ENCODE measurements around the gene CETN2.
"Not testable (repeated sequence)": the region's sequence is repeated elsewhere in the genome, so short reads cannot be mapped to it uniquely, and the experiment has no call there.

The CETN2 gene

DNA sequence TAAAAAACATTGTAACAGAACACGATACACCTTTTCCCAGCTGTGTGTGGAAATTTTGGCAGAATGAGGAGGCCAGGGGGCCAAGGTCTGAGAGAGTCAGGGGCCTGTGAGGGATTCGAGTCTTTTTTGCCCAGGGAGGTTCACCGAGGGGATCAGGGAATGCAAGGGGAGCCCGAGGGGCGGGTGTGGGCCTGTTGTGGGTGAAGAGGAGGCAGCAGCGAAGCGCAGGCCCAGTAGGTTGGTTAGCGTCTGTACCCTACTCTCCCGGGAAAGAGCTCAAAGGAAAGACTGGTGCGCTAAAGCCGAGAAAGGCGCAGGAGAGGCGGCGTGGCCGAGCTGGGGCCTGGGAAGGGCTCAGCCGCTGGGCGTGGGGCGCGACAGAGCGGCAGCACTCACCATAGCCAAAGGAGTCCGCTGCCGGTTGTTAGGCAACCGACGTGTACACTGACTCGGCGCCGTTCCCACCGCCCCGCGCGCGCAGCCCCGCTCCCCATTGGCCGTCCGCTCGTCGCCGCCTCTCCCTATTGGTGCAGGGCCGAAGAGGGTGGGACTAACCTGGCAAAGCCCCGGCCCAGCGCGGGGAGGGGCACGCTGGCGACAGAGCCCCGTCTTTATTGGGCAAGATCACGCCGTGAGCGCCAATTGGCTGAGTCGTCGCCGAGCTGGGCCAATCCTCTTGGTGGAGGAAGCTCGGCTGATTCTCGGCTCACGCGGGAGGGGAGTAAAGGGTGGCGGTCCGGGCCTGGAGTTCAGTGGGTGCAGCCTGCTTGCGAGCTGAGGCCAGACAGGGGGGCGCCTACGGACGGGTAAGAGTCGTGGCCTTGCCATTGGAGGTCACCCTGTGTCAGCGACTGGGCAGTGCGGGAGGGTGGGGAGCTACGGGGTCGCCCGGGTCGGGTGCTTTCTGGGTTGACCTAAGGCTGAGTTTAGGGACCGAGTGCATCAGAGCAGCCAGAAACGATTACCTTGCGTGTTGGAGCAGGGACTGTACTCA, at the start of gene CETN2, which contains the start of gene NSDHL:
Gene CETN2 (minus strand): TSS at position 446 of the 994 bp plus-strand sequence. CDS start 47 bp downstream, at position 399.
Gene NSDHL (plus strand): TSS at position 752 of the 994 bp plus-strand sequence. CDS start 15,262 bp downstream, outside the sequence.
- peak; percentile 95 for DNase-seq

DNA sequence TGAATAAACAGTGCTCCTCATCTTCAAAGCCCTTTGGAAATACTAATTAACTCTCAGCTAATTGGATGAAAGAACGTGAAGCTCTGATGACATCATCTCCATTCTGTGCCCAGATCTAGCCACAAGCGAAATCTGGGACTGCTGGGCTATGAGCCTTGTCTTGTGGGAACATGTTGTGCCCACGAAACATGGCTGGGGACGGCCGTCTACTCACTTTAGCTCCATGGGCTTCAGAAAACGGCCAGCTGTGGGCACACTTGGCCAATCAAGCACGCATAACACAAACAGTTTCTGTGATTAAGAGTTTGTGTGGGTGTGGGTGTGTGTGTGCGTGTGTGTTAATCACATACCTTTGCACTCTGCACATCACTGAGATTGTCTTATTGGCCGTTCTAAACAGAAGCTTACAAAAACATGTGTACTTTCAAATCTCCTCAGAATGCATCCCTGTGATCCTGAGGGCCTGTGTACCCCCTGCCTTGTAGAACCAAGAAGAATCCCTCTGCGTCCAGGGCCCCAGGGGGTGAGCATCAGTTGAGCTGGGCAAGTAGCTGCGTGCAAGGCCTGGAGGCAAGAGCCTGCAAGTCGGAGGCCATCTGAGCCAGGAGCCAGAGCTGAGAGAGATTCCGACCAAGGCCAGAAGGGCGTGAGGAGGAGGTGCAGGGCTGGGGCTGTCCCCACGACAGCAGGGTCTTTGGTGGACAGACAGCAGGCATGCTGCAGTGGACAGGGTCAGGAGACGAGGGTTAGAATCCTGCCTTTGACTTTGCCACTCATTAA, 48.6 kb upstream of the CETN2 start:
- DNase-seq: no peak

DNA sequence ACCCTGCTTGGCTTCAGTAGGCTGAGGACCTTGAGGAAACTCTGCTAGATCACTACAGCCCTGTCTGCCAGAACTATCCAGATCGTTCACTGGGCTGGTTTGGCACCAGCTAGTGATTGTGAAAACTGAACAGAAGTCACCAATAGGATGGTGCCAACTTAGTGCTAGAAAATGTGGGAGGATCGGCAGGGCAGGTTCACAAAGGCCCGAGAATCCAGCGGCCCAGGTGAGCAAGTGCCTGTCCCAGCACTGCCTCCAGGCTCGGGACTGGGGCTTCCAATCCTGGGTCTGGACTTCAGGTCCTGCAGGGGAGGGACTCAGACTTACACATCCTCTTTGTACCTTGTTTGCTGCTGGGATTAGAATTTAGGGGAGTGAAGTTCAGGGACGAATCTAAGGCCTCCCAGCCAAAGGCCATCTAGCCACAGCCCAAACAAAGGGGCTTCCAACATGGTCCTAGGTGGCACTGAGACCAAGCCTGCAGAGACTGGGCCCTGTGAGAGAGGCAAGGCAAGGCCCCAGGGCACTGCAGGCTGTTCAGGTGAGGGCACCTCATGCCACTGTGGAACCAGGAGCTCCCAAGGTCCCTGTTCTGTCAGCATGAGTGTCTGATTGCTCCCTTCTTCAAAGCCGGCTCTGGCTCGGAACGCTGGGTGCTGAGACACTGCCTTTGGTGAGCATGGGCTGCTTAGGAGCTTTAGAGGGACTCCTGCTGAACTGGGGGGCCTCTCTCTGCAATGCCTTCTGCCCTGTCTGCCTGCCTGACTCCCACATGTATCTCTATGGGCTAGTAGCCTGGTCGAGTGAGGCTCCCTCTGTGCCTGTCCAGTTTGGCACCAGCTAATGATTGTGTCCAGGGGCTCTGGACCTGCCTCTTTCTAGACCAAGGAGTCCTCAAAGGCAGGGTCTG, 46.6 kb upstream of the CETN2 start:
- no peak for DNase-seq

DNA sequence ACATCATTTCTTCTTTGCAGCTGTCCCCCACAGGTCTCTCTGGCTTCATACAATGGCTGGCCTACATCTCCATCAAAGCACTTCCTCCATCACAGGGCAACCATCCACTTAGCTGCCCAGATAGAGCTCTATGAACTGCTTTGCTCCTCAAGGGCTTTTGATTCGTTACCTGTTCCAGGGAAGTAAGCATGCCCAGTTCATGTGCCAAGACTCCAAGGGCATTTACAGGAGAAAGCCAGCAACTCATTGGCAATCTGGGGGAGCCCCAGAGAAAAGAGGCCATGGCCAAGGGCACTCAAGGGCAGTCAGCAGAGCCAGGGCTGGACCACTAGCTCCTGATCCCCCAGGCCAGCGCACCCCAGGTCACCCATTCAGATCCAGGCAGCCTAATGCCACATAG, 42.8 kb upstream of the CETN2 start:
- no peak for DNase-seq

DNA sequence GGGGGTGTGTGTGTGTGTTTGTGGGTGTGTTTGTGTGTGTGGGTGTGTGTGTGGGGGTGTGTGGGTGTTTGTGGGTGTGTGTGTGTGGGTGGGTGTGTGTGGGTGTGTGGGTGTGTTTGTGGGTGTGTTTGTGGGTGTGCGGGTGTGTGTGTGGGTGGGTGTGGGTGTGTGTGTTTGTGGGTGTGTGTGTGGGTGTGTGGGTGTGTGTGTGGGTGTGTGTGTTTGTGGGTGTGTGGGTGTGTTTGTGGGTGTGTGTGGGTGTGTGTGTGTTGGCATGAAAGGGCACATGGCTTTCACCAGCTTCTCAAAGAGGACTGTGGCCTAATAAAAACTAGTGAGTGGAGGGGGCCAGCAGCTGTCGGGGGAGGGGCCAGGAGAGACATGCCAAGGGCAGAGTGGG, 42.0 kb upstream of the CETN2 start:
- no peak for DNase-seq

DNA sequence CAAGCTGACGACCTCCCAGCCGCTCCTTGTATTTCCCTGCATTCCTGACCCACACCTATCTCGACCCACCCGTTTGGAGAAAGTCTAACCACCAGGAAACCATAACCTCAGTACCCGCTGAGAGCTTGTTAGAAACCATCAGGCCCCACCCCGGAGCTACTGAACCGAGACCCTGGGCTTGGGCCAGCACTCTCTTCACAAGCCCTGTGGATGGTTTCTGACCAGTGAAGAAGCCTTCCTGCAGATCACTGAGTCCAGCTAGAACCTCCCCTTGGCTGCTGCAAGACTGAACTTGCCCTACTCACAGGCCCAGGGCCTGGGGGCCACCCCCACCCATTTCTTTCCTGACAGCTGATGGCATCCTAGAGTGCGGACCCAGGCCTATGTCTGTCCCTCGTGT, 40.7 kb upstream of the CETN2 start:
- DNase-seq: no peak

DNA sequence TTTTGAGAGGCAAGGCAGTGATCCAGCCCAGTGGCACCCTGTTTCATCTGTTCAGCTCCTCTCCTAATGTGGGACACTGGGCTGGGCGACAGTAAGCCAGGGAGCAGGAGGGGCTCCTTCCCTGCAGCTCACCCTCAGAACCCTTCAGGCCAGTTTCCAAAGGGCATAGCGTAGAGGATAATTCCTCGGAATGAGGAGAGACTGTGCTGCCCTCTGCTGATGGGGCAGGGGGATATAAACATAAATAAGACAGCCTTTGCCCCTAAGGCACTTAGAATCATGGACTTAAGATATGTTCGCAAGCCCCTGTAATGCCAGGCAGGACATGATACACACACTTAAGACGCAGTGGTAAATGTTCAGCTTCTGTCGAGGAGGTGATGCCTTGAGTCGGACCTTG, 39.4 kb upstream of the CETN2 start:
- no peak for DNase-seq

DNA sequence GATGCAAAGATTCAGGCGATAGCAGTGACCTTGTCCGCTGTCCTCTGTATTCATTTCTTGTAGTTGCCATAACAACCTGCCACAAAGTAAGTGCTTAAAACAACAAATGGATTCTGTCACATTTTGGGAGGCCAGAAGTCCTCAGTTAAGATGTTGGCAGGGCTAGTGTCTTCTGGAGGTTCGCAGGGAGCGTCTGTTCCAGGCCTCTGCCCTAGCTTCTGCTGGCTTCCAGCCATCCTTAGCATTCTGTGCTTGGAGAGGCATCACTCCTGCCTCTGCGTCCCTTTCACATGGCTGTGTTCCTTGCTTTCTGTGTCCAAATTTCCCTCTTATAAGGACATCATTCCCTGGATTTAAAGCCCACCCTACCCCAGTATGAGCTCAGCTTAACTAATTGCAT, 35.8 kb upstream of the CETN2 start:
- no peak for DNase-seq

DNA sequence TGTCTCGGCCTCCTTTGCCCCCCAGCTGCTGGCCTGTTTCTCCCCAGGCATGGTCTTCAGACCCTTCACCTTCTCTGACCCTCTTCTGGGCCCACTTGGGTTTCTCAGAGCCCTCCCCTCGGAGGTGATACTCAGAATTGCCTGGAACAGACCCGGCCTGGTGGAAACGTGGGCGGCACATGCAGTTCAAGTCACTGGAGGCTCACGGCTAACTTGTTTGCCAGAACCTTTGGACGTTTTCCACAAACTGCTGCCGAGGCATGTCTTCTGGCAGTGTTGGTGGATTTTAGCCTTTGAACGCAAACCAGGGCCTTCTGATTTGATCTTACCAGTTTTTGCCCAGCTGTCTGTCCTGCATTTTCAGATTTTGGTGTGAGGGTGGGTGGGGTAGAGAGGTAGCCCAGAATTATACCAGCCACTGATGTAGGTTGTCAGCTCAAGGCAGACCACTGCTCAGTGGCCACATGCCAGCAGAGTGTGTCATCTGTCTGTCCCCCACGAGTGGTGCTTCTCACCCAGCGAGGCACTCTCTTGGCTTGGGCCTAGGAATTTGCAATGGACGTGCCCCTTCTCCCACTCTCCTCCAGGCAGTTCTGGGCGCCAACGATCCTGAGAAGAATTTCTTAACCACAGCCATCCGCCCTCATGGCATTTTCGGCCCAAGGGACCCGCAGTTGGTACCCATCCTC, 34.8 kb upstream of the CETN2 start:
- DNase-seq: no peak

DNA sequence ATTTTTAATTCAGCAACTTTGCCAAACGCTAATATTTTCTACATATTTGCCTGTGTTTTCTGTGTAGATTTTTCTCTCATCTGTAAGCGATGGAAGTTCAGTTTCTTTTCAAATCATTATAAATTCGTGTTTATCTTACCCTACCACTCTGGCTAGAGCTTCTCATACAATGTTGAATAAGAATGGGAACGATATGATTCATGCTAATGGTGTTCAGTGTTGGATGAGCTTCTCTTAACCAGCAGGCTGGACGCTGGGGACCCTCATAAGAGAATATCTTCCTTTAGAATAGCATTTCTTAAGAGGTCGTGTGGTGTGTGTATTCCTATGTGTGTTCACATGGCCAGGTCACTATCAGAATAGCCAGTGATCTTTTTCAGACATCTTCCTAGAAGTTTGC, 31.3 kb upstream of the CETN2 start:
- no peak for DNase-seq

DNA sequence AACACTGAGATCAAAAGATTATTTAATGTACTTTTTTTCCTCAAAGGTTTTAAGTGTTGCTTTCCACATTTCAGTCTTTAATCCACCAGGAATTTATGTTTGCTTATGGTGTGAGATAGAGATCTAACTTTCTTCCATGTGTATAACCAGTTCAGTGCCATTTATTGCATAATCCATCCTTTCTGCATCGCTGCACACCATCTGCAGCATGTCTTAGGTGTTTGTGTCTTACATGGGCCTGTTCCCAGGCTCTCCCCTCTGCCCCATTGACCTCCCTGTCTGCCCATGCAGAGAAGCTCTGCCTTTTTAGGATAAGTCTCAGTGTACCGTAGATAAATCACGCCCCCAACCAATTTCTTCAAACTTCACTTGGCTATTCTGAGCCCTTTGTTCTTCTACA, 30.6 kb upstream of the CETN2 start:
- no peak for DNase-seq

DNA sequence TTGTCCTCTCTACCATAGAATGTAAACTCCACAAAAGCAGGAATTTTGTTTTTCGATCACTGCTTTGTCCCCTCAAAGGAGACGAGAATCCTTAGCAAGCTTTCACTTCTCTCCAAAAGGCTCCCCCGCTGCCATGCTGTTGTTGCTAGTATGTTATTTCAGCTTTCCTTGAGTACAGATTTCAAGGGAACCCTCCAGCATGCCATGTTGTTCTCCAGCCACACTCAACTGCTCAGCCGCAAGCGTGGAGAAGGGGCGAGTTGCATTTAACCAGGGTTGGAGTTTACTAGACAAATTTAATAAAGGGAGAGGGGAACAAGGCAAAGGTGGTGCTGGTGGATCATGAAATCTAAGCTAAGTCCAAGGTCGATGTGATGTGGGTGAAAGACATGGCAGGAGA, 23.4 kb upstream of the CETN2 start:
- no peak for DNase-seq

DNA sequence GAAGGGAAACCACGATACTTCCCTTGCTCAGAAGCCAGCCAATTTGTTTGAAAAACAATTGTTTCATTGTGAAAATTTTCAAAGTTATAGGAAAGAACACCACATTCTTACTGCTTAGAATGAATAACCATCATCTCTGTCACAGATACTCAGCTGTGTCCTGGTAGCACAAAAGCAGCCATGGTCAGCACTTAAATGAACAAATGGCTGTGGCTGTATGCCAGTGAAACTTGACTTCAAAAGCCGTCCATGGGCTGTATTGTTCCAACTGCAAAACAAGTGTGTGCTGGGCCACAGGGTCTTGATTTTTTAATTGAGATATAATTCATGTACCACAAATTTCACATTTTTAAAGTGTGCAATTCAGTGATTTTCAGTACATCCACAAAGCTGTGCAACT, 19.9 kb upstream of the CETN2 start:
- DNase-seq: no peak

DNA sequence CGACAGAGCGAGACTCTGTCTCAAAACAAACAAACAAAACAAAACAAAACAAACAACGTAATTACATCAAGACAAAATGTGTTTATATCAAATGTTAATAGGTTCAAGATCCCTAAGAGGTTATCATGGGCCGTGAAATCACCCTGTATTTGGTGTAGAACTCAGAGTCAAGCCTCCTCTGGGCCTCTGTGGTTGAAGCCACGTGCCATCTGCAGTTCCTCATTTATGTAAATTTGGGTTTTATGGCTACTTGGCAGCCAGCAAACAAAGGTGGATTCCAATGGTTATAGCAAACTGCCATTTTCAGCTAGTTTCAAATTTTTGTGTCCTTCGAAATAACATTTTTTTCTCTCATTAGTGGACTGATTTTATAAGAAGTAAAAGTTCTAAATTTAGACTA, 16.7 kb upstream of the CETN2 start:
- no peak for DNase-seq

DNA sequence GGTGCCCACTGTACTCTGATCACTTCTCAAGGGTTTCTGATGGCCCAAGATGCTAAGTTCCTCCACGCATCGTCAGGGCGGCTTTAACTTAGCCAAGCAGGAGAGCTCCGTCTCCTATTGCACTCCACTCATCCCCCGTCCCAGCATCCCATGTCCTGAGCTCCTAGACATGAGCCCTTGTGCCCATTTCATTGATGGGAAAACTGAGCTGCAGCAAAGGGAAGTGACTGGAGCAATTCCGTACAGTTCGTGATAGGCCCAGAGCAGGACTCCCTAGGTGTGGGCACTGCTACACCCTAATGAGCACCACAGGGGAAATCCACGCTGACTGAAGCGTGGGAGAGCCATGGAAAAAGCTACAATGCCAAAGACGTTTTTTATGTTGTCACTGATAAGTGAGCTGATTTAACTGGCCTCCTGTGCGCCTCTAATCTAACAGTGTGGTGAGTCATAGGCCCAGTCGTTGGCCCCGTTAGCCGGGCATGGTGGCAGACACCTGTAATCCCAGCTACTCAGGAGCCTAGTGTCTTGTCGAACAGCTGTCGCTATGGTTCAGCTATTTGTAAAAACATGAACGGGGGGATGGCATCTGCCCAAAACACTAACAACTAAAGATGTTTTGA, 15.2 kb upstream of the CETN2 start:
- no peak for DNase-seq

DNA sequence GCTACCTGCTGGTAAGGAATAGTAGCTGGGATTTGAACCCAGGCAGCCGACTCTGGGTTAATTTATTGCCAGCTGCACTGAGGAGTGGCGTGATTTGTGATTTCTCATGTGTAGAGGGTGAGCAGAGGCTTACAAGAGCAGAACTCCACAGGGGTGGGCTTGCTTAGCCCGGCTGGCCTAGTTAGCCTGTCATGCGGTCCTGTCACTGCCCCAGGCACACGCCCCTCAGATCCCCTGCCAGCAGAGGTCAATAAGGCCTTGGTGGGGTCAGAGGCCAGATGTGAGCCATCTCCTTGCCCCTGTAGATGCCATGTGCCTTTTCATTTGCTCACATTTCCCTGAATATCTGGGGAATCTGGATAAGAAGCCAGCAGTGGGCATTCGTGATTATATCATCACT, 13.7 kb upstream of the CETN2 start:
- no peak for DNase-seq

DNA sequence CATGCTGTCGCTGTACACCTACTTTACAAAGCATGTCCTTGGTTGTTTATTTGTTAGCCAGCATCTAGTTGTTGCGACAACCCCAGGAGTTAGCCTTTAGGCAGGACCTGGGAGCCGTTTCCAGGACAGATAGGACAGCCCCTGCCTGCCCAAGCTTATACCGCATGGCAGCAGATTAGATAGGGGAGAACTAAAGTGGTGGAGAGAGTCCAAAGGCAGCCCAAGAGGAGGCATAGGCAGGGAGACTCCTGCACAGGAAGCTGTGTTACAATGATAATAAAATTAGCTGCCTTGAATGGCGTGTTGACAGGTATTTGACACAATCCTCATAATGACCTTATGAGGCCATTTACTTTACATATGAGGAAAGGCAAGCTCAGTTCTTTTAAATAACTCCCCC, 13.3 kb upstream of the CETN2 start:
- no peak for DNase-seq

DNA sequence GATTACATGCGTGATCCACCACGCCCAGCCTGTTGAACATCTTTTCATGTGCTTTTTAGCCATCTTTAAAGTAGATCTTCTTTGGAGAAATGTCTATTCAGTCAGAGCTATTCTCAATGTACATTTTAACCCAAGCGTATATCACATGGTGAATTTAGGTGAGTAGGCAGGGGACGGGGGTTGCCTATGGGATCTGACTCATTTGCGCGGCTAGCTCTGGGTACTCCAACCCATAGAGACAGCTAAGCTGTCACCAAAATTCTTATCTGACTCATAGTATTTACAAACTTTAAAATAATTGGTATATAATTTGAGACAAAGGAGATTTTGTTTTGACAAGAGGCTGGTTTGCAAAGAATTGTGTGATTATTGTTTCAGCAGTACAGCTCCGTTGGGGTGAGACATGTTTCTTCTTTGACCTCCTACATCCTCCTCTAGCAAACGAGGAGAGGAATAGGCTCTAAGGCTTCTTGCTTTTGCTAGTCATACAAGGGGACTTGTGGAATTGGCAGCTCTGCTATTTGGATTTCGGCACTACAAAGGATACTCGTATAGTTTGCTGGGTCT, 12.3 kb upstream of the CETN2 start:
- no peak for DNase-seq

DNA sequence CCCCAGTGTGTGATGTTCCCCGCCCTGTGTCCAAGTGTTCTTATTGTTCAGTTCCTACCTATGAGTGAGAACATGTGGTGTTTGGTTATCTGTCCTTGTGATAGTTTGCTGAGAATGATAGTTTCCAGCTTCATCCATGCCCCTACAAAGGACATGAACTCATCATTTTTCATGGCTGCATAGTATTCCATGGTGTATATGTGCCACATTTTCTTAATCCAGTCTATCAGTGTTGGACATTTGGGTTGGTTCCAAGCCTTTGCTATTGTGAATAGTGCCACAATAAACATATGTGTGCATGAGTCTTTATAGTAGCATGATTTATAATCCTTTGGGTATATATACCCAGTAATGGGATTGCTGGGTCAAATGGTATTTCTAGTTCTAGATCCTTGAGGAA, 4.9 kb upstream of the CETN2 start:
- DNase-seq: not testable (repeated sequence)

DNA sequence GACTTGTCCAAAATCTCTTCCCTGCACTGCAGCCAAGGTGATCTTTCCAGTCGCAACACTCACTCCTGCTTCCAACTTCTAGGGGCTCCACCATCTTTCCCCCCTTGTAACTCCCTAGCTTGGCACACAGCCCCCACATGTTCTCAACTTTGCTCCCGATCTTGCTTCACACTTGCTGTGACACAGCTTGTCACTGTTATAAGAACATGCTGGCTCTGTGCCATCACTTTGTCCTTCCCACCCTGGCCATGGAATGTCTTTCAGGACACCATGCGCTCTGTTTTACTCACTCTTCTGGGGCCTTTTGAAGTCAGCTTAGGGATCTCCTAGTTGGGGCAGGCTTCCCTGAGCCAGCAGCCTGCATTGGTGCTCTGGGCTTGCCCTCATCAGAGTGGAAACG, 2.8 kb upstream of the CETN2 start:
- DNase-seq: no peak

DNA sequence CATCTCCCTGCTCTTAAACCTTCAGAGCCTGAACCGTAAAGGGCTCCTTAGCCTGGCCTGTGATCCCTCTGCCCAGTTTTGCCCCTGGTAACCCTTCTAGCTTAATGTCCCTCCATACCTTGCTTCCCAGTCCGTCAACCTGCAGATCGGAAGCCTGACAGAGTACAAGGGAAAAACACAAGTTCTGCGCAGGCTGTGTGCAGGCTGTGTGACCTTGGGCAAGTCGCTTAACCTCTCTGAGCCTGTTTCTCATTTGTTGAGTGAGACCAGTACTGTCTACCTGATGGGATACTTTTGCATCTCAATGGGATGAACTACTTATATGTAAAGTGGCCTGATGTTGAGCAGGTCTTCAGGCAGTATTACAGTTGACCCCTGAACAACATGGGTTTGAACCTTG, 2.0 kb upstream of the CETN2 start:
- no peak for DNase-seq

Measured in activated CD4-positive, alpha-beta T cell treated with anti-CD3 and anti-CD28 coated beads for 48 hours (primary cell).